K562 (cell line): ENCODE data around the gene ZNF485. TPM values are rescaled to one million over a fixed set of nuclear protein-coding genes. Genes with fewer than 3 reads are reported as not detected.

Experiments
- FOXP1 ChIP-seq: sonication (generic); formaldehyde crosslinking; IDR thresholded peaks from 2 replicates; pipeline ENCODE4 v1.8.0; 2022; ENCODE audit warnings: mild to moderate bottlenecking, missing genetic modification reagents
- MAFK ChIP-seq: IDR thresholded peaks from 2 replicates; pipeline ENCODE4 v1.6.1; 2011; ENCODE audit warnings: low read length, improper control_type of control experiment
- MYC ChIP-seq, 2 experiments: fragments of 250-450 bp in 1 of 2; sonication (Bioruptor Pico) in 1 of 2; IDR thresholded peaks; 2 replicates each; pipeline versions ENCODE4 v1.5.1 to v1.6.1; 2012 to 2021; ENCODE audit warnings: low read depth in 2 of 2, borderline replicate concordance in 1 of 2, improper control_type of control experiment in 1 of 2, low read length in 1 of 2, mild to moderate bottlenecking in 1 of 2, moderate library complexity in 1 of 2
- NRF1 ChIP-seq, 2 experiments: fragments of 450-650 bp; IDR thresholded peaks in 1 of 2; conservative IDR thresholded peaks in 1 of 2; 2 replicates each; pipeline ENCODE4 v1.6.1; 2014; ENCODE audit warnings: mild to moderate bottlenecking in 2 of 2
- RBM14 ChIP-seq: fragments of 200-400 bp; formaldehyde crosslinking; IDR thresholded peaks from 2 replicates; pipeline ENCODE4 v1.6.1; 2018; ENCODE audit warnings: low read depth, mild to moderate bottlenecking, low read length, moderate library complexity, borderline replicate concordance; ENCODE audit not compliant: insufficient read depth
- RFX7 ChIP-seq: fragments of 250-450 bp; sonication (Bioruptor Pico); IDR thresholded peaks from 2 replicates; pipeline ENCODE4 v1.5.1; 2021; ENCODE audit warnings: mild to moderate bottlenecking
- RNF2 ChIP-seq: sonication (generic); IDR thresholded peaks from 2 replicates; pipeline ENCODE4 v1.6.1; 2016
- TSC22D4 ChIP-seq: fragments of 450-650 bp; IDR thresholded peaks from 2 replicates; pipeline ENCODE4 v1.6.1; 2016; ENCODE audit warnings: missing genetic modification characterization, missing biosample characterization, control low read depth
- TSHZ1 ChIP-seq: fragments of 250-450 bp; sonication (Bioruptor Pico); IDR thresholded peaks from 2 replicates; pipeline ENCODE4 v1.4.0; 2020; ENCODE audit warnings: mild to moderate bottlenecking, moderate library complexity
- U2AF1 ChIP-seq: fragments of 200-400 bp; formaldehyde crosslinking; optimal IDR thresholded peaks from 2 replicates; pipeline ENCODE3; 2017; ENCODE audit warnings: mild to moderate bottlenecking, low read depth, low read length, moderate library complexity
- XRCC3 ChIP-seq: fragments of 450-650 bp; IDR thresholded peaks from 2 replicates; pipeline ENCODE4 v1.6.1; 2017; ENCODE audit warnings: mild to moderate bottlenecking, moderate library complexity
- ZBED1 ChIP-seq: IDR thresholded peaks from 2 replicates; pipeline ENCODE4 v1.6.1; 2014
- ZNF512 ChIP-seq: IDR thresholded peaks from 2 replicates; pipeline ENCODE4 v1.6.1; 2016; ENCODE audit warnings: missing genetic modification characterization, missing compliant biosample characterization
- ZNF668 ChIP-seq: fragments of 250-450 bp; sonication (Bioruptor Pico); IDR thresholded peaks from 2 replicates; pipeline ENCODE4 v1.8.0; 2022; ENCODE audit warnings: mild to moderate bottlenecking, inconsistent platforms
- polyA plus RNA-seq, 8 experiments: library from polyadenylated mRNA; depleted of rRNA in 4 of 8; stranded (reverse) in 5 of 8; unstranded in 3 of 8; fragments of >200 nt; fragmentation: Nextera tagmentation in 2 of 8; fragmentation: Illumina TruSeq in 1 of 8; extraction: Ambion mirVana in 2 of 8; extraction: Trizol in 1 of 8; gene quantifications; 2 replicates each; pipeline versions ENCODE4 v1.2.1 to v1.2.3, GENCODE V29; 2011 to 2014; ENCODE audit warnings: inconsistent platforms in 1 of 8, missing spikeins in 1 of 8
- total RNA-seq, 7 experiments: library from RNA; depleted of rRNA in 6 of 7; stranded (reverse); fragments of >200 nt in 6 of 7; fragmentation: Illumina TruSeq in 2 of 7; extraction: Trizol in 2 of 7; gene quantifications; 2 replicates each; pipeline versions ENCODE4 v1.2.1 to v1.2.3, GENCODE V29; 2011 to 2021; ENCODE audit warnings: low replicate concordance in 1 of 7
- TF ChIP-seq, protein P1 (sequence below): sonication (generic); formaldehyde crosslinking; IDR thresholded peaks from 2 replicates; pipeline ENCODE4 v1.8.1; 2023; ENCODE audit warnings: mild to moderate bottlenecking, missing genetic modification reagents, moderate library complexity
- TF ChIP-seq, protein P2 (sequence below), 2 experiments: fragments of 450-650 bp in 1 of 2; sonication (generic) in 1 of 2; formaldehyde crosslinking; conservative IDR thresholded peaks; 2 replicates each; pipeline versions ENCODE4 v1.4.0 to v1.8.1; 2020 to 2022; ENCODE audit warnings: mild to moderate bottlenecking in 1 of 2, missing genetic modification reagents in 1 of 2

Gene ZNF485
- total and polyA plus RNA-seq, 9 of the 15 experiments (the other 6 are each of a cell fraction or from before 2014, with no cell fraction given), result 8.0 to 18.7 (median 11.9) TPM

- TF ChIP-seq ZNF512 (tag), result no peak
- no peak for TF ChIP-seq TSC22D4 (tag)
- no peak for TF ChIP-seq MAFK
- TF ChIP-seq FOXP1 (CRISPR knock-in tag), result peak; percentile 99; the same call in 1 of the 2 replicates
- TF ChIP-seq, protein P1, sequence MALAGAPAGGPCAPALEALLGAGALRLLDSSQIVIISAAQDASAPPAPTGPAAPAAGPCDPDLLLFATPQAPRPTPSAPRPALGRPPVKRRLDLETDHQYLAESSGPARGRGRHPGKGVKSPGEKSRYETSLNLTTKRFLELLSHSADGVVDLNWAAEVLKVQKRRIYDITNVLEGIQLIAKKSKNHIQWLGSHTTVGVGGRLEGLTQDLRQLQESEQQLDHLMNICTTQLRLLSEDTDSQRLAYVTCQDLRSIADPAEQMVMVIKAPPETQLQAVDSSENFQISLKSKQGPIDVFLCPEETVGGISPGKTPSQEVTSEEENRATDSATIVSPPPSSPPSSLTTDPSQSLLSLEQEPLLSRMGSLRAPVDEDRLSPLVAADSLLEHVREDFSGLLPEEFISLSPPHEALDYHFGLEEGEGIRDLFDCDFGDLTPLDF (CRISPR knock-in tag), result peak; percentile 74
- TF ChIP-seq RFX7, result no peak
- no peak for TF ChIP-seq ZNF668
- TF ChIP-seq TSHZ1, result no peak
- TF ChIP-seq RBM14, result no peak
- TF ChIP-seq U2AF1, result peak; percentile 76
- TF ChIP-seq ZBED1, result no peak
- peak; percentile 70 to 77 for TF ChIP-seq NRF1 (conservative IDR thresholded peaks at IDR 0.05 in 1 of 2, IDR thresholded peaks at IDR 0.05 in 1 of 2)
- TF ChIP-seq, protein P2, sequence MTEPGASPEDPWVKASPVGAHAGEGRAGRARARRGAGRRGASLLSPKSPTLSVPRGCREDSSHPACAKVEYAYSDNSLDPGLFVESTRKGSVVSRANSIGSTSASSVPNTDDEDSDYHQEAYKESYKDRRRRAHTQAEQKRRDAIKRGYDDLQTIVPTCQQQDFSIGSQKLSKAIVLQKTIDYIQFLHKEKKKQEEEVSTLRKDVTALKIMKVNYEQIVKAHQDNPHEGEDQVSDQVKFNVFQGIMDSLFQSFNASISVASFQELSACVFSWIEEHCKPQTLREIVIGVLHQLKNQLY (CRISPR knock-in tag; conservative IDR thresholded peaks at IDR 0.05), result peak in 1 of 2 experiments; percentile 71; a peak in 1 of 4 replicates
- TF ChIP-seq XRCC3, result no peak
- TF ChIP-seq MYC (IDR thresholded peaks at IDR 0.05; ENCODE audit: low read depth, low read length), result peak; percentile 99
- peak; percentile 62; the same call in 1 of the 2 replicates for TF ChIP-seq MYC (CRISPR knock-in tag; IDR thresholded peaks at IDR 0.05; ENCODE audit: borderline replicate concordance, low read depth)
- TF ChIP-seq RNF2, result peak; percentile 71; the same call in 1 of the 2 replicates
Observed at GRCh38 chr10:43574001-43574892, 32.0 kb upstream of the ZNF485 start, which contains the start of gene ZNF239 (continued).
